Panc1 (cell line): ENCODE data around the gene SPEG.

Source experiments
- CTCF ChIP-seq: fragments of 450-650 bp; IDR thresholded peaks from 2 replicates; pipeline ENCODE4 v1.5.1; 2017; ENCODE audit warnings: mild to moderate bottlenecking
- POLR2AphosphoS5 ChIP-seq: IDR thresholded peaks from 2 replicates; pipeline ENCODE4 v1.6.1; 2012; ENCODE audit warnings: mild to moderate bottlenecking, low read depth, low read length, moderate library complexity
- SIN3A ChIP-seq: IDR thresholded peaks from 2 replicates; pipeline ENCODE4 v1.6.1; 2012; ENCODE audit warnings: low read depth, mild to moderate bottlenecking, low read length, moderate library complexity, borderline replicate concordance; ENCODE audit not compliant: insufficient read depth
- TCF7L2 ChIP-seq: IDR thresholded peaks from 2 replicates; pipeline ENCODE4 v1.6.1; 2011; ENCODE audit warnings: mild to moderate bottlenecking, low read depth, low read length, inconsistent platforms
- TF ChIP-seq, protein P1 (sequence below), 2 experiments: IDR thresholded peaks; 2 replicates each; pipeline ENCODE4 v1.6.1; 2011 to 2012; ENCODE audit warnings: low read depth in 2 of 2, control low read depth in 1 of 2, low read length in 1 of 2, mild to moderate bottlenecking in 1 of 2, moderate library complexity in 1 of 2; ENCODE audit not compliant: insufficient read depth in 1 of 2

DNA sequence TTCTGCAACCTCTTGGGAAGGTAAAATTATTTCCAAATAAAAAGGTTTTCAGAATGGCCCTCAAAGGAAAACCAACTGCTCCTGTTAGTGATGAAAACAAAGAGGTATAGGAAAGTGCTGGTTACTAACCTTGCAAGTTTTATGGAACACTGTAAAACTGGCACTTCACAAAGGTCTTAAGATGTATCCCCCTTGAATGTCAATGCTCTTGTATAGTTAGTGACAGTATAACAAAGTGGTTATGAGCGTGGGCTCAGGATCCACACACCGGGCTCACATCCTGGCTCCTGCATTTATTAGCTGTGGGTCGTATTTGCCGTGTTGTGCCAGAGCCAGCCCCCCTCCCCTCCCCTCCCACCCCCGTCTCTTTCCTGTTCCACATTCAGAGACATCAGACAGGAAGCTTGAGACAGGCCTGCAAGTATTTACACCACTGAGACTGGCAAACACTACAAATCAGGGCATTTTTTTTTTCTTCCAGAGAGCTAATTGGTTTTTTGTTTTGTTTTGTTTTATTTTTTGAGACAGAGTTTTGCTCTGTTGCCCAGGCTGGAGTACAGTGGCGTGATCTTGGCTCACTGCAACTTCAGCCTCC is 37.7 kb upstream of the SPEG start:
- no peak for TF ChIP-seq CTCF
- no peak for TF ChIP-seq POLR2AphosphoS5
- TF ChIP-seq TCF7L2, result no peak
- TF ChIP-seq, protein P1, sequence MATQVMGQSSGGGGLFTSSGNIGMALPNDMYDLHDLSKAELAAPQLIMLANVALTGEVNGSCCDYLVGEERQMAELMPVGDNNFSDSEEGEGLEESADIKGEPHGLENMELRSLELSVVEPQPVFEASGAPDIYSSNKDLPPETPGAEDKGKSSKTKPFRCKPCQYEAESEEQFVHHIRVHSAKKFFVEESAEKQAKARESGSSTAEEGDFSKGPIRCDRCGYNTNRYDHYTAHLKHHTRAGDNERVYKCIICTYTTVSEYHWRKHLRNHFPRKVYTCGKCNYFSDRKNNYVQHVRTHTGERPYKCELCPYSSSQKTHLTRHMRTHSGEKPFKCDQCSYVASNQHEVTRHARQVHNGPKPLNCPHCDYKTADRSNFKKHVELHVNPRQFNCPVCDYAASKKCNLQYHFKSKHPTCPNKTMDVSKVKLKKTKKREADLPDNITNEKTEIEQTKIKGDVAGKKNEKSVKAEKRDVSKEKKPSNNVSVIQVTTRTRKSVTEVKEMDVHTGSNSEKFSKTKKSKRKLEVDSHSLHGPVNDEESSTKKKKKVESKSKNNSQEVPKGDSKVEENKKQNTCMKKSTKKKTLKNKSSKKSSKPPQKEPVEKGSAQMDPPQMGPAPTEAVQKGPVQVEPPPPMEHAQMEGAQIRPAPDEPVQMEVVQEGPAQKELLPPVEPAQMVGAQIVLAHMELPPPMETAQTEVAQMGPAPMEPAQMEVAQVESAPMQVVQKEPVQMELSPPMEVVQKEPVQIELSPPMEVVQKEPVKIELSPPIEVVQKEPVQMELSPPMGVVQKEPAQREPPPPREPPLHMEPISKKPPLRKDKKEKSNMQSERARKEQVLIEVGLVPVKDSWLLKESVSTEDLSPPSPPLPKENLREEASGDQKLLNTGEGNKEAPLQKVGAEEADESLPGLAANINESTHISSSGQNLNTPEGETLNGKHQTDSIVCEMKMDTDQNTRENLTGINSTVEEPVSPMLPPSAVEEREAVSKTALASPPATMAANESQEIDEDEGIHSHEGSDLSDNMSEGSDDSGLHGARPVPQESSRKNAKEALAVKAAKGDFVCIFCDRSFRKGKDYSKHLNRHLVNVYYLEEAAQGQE (IDR thresholded peaks at IDR 0.05; ENCODE audit: insufficient read depth in 1 of 2, low read depth in 2 of 2, low read length in 1 of 2), result no peak
- no peak for TF ChIP-seq SIN3A
